ENCODE measurements around the gene MYBPC1.

The MYBPC1 gene

GRCh38 chr12:101707131-101707782 is 112.5 kb downstream of the MYBPC1 start:
- H4K20me1 ChIP-seq (ENCODE audit: insufficient read depth, low read length, poor library complexity, severe bottlenecking) = peaks cover 13% of the 10 kb centered on the region
- no peaks in the 10 kb centered on the region for H3K27me3 ChIP-seq (ENCODE audit: insufficient read depth, low read length, poor library complexity, severe bottlenecking)
- no peak overlapping the region for H3K4me3 ChIP-seq (ENCODE audit: low read length, poor library complexity, severe bottlenecking)
- peak overlapping the region; percentile 6 for H3K9ac ChIP-seq (ENCODE audit: low read depth, low read length, poor library complexity, severe bottlenecking)
- no peak for TF ChIP-seq EZH2phosphoT487 (IDR thresholded peaks at IDR 0.05; ENCODE audit: borderline replicate concordance)
- TF ChIP-seq CTCF (conservative IDR thresholded peaks at IDR 0.05; ENCODE audit: low read length) = no peak
- no peaks in the 10 kb centered on the region for H3F3A ChIP-seq (ENCODE audit: low read depth)
- no peaks in the 10 kb centered on the region for H3K36me3 ChIP-seq (ENCODE audit: insufficient read depth, low read length)
- no peak overlapping the region for H2AFZ ChIP-seq (ENCODE audit: low read length)
- H3K79me2 ChIP-seq (ENCODE audit: insufficient read depth, low read length) = peaks cover 76% of the 10 kb centered on the region
- peak overlapping the region; percentile 47 for H3K4me2 ChIP-seq (ENCODE audit: low read depth, low read length, poor library complexity, severe bottlenecking)
- H3K9me3 ChIP-seq (ENCODE audit: insufficient read depth, low read depth, low read length) = no peaks in the 10 kb centered on the region
- peaks cover 53% of the 10 kb centered on the region for H3K4me1 ChIP-seq (ENCODE audit: insufficient read depth, low read length, poor library complexity, severe bottlenecking)
- no peaks in the 10 kb centered on the region for H3K9me2 ChIP-seq (replicated peaks; ENCODE audit: low read depth, low read length)

GRCh38 chr12:101710288-101710687 is 115.5 kb downstream of the MYBPC1 start:
- Histone ChIP-seq H3K36me3 (ENCODE audit: insufficient read depth, low read length) (no peaks in the 10 kb centered on the region), H3K9me3 (ENCODE audit: insufficient read depth, low read depth, low read length) (no peaks in the 10 kb centered on the region), H3K4me2 (ENCODE audit: low read depth, low read length, poor library complexity, severe bottlenecking) (peak overlapping the region; percentile 52), H3K9ac (ENCODE audit: low read depth, low read length, poor library complexity, severe bottlenecking) (no peak overlapping the region), H4K20me1 (ENCODE audit: insufficient read depth, low read length, poor library complexity, severe bottlenecking) (peaks cover 8% of the 10 kb centered on the region), H3F3A (ENCODE audit: low read depth) (no peaks in the 10 kb centered on the region), H2AFZ (ENCODE audit: low read length) (no peak overlapping the region), H3K4me3 (ENCODE audit: low read length, poor library complexity, severe bottlenecking) (no peak overlapping the region), H3K79me2 (ENCODE audit: insufficient read depth, low read length) (peaks cover 79% of the 10 kb centered on the region), H3K4me1 (ENCODE audit: insufficient read depth, low read length, poor library complexity, severe bottlenecking) (peaks cover 38% of the 10 kb centered on the region), H3K9me2 (replicated peaks; ENCODE audit: low read depth, low read length) (no peaks in the 10 kb centered on the region), H3K27me3 (ENCODE audit: insufficient read depth, low read length, poor library complexity, severe bottlenecking) (no peaks in the 10 kb centered on the region)
- TF ChIP-seq EZH2phosphoT487 (IDR thresholded peaks at IDR 0.05; ENCODE audit: borderline replicate concordance) = no peak

- H3K79me2 ChIP-seq (ENCODE audit: insufficient read depth, low read length) = peaks cover 58% of the 10 kb centered on the region
- H4K20me1 ChIP-seq (ENCODE audit: insufficient read depth, low read length, poor library complexity, severe bottlenecking) = peaks cover 5% of the 10 kb centered on the region
- peaks cover 8% of the 10 kb centered on the region; the same call in 1 of the 2 replicates for H3K36me3 ChIP-seq (ENCODE audit: insufficient read depth, low read length)
- TF ChIP-seq EZH2phosphoT487 (IDR thresholded peaks at IDR 0.05; ENCODE audit: borderline replicate concordance) = no peak
- no peak for TF ChIP-seq CTCF (conservative IDR thresholded peaks at IDR 0.05; ENCODE audit: low read length)
- no peaks in the 10 kb centered on the region for H3K9me3 ChIP-seq (ENCODE audit: insufficient read depth, low read depth, low read length)
- no peak overlapping the region for H3K4me3 ChIP-seq (ENCODE audit: low read length, poor library complexity, severe bottlenecking)
- no peak overlapping the region for H2AFZ ChIP-seq (ENCODE audit: low read length)
- no peaks in the 10 kb centered on the region for H3K27me3 ChIP-seq (ENCODE audit: insufficient read depth, low read length, poor library complexity, severe bottlenecking)
- H3K4me2 ChIP-seq (ENCODE audit: low read depth, low read length, poor library complexity, severe bottlenecking) = no peak overlapping the region
- H3F3A ChIP-seq (ENCODE audit: low read depth) = no peaks in the 10 kb centered on the region
- H3K9me2 ChIP-seq (replicated peaks; ENCODE audit: low read depth, low read length) = no peaks in the 10 kb centered on the region
- H3K4me1 ChIP-seq (ENCODE audit: insufficient read depth, low read length, poor library complexity, severe bottlenecking) = peaks cover 20% of the 10 kb centered on the region
- H3K9ac ChIP-seq (ENCODE audit: low read depth, low read length, poor library complexity, severe bottlenecking) = no peak overlapping the region
Measured at GRCh38 chr12:101713059-101713682, 118.4 kb downstream of the MYBPC1 start.
